Pancreas (tissue), 10 donors: ENCODE data around the gene TREX2. TPM values are rescaled to one million over a fixed set of nuclear protein-coding genes. Genes with fewer than 3 reads are reported as not detected.

Experiments
- ATAC-seq, 4 donors: fragments of 200-7000 bp; cut with Tn5 transposase; one replicate each; pipeline versions ENCODE4 v1.8.0 to v1.9.1; 2020; ENCODE audit warnings: mild to moderate bottlenecking in 4 of 4, moderate library complexity in 4 of 4
- DNase-seq, 6 donors: peaks; one replicate each; pipeline ENCODE4 v3.0.0-alpha.2; 2020
- FAIRE-seq: peaks from 2 replicates; lab custom pipeline; 2012; peaks lifted over from hg19 to GRCh38; lab: Jason Lieb, UNC
- H3K27ac ChIP-seq, 4 donors: fragments of 200-600 bp; sonication (generic); 1 replicate in 3 of 4; 2 replicates in 1 of 4; pipeline versions ENCODE4 v1.5.0 to v1.8.0; 2020
- H3K27me3 ChIP-seq, 4 donors: fragments of 200-600 bp; one replicate each; pipeline ENCODE4 v1.8.0; 2021
- H3K36me3 ChIP-seq, 3 donors: fragments of 200-600 bp; sonication (generic) in 1 of 3; one replicate each; pipeline versions ENCODE4 v1.5.0 to v1.8.0; 2020 to 2021
- H3K4me1 ChIP-seq, 3 donors: fragments of 200-600 bp; one replicate each; pipeline ENCODE4 v1.8.0; 2021
- H3K4me3 ChIP-seq, 4 donors: fragments of 200-600 bp; sonication (generic) in 2 of 4; one replicate each; pipeline versions ENCODE4 v1.5.0 to v1.8.0; 2020 to 2021
- H3K9me3 ChIP-seq, 4 donors: fragments of 200-600 bp; one replicate each; pipeline ENCODE4 v1.8.0; 2021
- WGBS, 2 donors: extraction: QIAGEN DNeasy Blood & Tissue Kit; methylation state at CpG; one replicate each; pipeline ENCODE4 v1.1.7; 2013; 5-methylcytosine and 5-hydroxymethylcytosine counted together
- intact Hi-C, 3 donors: fragments of 100-400 bp; cut with DNase I; formaldehyde crosslinking; loops; one replicate each; pipeline versions ENCODE4 v1.11.1 to v1.14.2; 2022
- polyA plus RNA-seq, 2 donors: library from polyadenylated mRNA; stranded (reverse); fragments of 200-250 nt; gene quantifications; one replicate each; pipeline ENCODE4 v1.2.3, GENCODE V29; 2013
- total RNA-seq, 6 donors: library from RNA; stranded (reverse); fragmentation: NEBNext Ultra II Directional in 4 of 6; extraction: Animal tissue kit (Norgen Biotek cat#: 25700) in 4 of 6; gene quantifications; one replicate each; pipeline versions ENCODE4 v1.2.1 to v1.2.4, GENCODE V29; 2021 to 2023
- TF ChIP-seq, protein P1 (sequence below), 4 donors: fragments of 200-600 bp; sonication (generic) in 3 of 4; IDR thresholded peaks; one replicate each; pipeline versions ENCODE4 v1.5.0 to v1.8.0; 2021; ENCODE audit warnings: antibody characterized with exemption in 4 of 4
- donor health status: healthy with polysubstance abuse.
- donor health status: DM: no; HTN: no; CAD: no; lungs with moderate emphysema.
- donor health status: DM: no; HTN: no; CAD: no.
- donor health status: control.
- donor health status: control.
- donor health status: Bipolar disorder and iron deficiency.
- donor health status: DM: yes; HTN: yes; CAD: no.
- donor health status: DM: no; HTN: no; CAD: no.
- donor health status: DM: no; HTN: no; CAD: no.
- donor health status: DM: yes; HTN: yes; CAD: no.

The TREX2 gene
- total and polyA plus RNA-seq, 8 donors: 0.19 to 0.91 (median 0.55) TPM; not detected in 1

DNA sequence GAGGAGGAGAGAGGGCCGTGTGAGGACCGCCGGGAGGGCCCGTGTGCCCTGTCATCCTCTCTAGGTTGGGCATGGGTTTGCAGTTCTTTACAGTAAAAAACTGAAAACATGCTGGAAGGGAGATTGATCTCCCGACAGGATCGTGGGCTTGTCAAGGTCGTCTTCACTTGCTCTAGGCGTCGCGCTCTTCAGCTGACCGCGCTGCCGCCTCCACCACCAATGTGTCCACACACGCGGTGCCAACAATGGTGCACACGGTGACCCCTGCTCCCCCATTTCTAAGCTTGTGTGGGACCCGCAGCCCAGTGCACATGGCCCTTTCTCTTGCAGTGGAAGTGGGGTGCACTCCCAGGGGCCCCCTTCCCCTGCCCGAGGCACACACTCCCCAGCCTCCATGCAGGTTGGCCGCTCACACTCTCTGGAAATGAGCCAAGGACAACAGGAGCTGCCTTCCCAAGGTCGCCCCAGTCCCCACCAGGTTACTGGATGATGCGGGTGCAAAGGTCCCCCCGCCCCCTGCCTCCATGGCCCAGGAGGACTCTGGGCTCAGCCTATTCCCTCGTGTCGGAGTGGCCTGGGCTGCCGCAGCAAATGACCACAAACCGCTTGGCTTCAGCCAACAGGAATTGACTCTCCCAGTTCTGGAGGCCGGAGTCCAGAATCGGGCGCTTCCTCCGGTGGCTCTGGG, 36.3 kb downstream of the TREX2 start:
- DNase-seq (no peak), FAIRE-seq (no peak), ATAC-seq (no peak)
- Histone ChIP-seq H3K36me3 (no peaks in the 10 kb centered on the region), H3K27ac (no peak overlapping the region), H3K4me1 (no peaks in the 10 kb centered on the region), H3K4me3 (no peak overlapping the region), H3K27me3 (peaks cover 0 to 4% (median 0%) of the 10 kb centered on the region in 4 donors), H3K9me3 (no peaks in the 10 kb centered on the region)
- WGBS, 2 donors: 78 to 79% methylated on average over 27 to 30 of the region's 30 CpGs
- intact Hi-C loops: no loop called here
- TF ChIP-seq, protein P1, sequence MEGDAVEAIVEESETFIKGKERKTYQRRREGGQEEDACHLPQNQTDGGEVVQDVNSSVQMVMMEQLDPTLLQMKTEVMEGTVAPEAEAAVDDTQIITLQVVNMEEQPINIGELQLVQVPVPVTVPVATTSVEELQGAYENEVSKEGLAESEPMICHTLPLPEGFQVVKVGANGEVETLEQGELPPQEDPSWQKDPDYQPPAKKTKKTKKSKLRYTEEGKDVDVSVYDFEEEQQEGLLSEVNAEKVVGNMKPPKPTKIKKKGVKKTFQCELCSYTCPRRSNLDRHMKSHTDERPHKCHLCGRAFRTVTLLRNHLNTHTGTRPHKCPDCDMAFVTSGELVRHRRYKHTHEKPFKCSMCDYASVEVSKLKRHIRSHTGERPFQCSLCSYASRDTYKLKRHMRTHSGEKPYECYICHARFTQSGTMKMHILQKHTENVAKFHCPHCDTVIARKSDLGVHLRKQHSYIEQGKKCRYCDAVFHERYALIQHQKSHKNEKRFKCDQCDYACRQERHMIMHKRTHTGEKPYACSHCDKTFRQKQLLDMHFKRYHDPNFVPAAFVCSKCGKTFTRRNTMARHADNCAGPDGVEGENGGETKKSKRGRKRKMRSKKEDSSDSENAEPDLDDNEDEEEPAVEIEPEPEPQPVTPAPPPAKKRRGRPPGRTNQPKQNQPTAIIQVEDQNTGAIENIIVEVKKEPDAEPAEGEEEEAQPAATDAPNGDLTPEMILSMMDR (IDR thresholded peaks at IDR 0.05): no peak

DNA sequence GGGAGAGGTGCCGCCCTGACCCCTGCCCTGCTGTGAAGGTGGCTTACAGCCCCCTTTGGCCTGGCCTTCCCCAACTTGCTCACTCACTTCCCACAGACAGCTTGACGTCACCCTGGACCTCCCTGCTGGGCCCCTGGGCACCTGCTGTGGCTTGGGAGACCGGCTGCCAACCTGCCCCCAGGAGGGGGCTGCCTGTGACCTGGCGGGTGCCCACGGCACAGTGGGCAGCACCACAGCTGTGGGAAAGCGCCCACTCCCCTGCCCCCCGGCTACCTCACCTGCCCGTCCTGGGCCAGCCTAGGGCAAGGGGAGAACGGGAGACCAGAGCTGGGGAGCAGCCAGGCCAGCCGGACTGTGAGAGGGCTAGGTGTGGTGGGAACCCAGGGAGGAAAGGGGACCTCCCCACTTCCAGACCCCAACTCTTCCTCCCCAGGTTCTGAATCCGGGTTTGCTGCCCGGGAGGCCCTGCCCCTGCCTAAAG, 36.9 kb downstream of the TREX2 start:
- H3K4me3 ChIP-seq: no peak overlapping the region
- no peak for FAIRE-seq
- no peaks in the 10 kb centered on the region for H3K9me3 ChIP-seq
- H3K36me3 ChIP-seq: no peaks in the 10 kb centered on the region
- H3K27ac ChIP-seq: no peak overlapping the region
- intact Hi-C loops: no loop called here
- no peak for DNase-seq
- 82 to 89% methylated on average over 11 to 12 of the region's 12 CpGs for WGBS, 2 donors
- H3K4me1 ChIP-seq: no peaks in the 10 kb centered on the region
- no peak for ATAC-seq
- TF ChIP-seq, protein P1 (IDR thresholded peaks at IDR 0.05): no peak
- H3K27me3 ChIP-seq: peaks cover 0 to 4% (median 0%) of the 10 kb centered on the region in 4 donors

DNA sequence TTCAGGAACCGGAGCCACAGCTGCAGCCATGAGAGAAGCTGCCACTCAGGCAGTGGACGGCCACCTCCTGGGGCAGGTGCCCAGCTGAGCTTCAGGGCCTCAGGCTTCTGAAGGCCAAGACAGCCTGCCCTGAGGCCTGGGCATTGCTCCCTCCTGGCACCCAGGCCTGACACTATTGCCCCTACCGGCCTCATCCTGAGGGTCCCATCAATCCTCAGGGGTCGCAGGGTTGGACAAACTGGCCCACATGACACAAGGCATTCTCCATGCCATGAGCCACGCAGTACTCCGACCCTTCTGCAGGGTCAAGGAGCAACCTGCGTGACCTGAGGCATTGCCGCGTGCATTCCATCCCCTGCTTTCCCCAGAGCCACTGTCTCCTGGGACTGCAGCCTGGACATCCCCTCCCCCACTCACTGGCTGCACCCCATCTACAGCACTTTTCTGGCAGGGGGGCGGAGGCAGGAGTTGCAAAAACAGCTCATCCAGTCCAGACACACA, 37.6 kb downstream of the TREX2 start:
- H3K9me3 ChIP-seq: no peaks in the 10 kb centered on the region
- no peak overlapping the region for H3K4me3 ChIP-seq
- no peaks in the 10 kb centered on the region for H3K36me3 ChIP-seq
- WGBS, 2 donors: 66 to 82% methylated on average over 10 of the region's 10 CpGs
- H3K27ac ChIP-seq: no peak overlapping the region
- DNase-seq (no peak), ATAC-seq (no peak), FAIRE-seq (no peak)
- intact Hi-C loops: no loop called here
- H3K4me1 ChIP-seq: no peaks in the 10 kb centered on the region
- peaks cover 0 to 4% (median 0%) of the 10 kb centered on the region in 4 donors for H3K27me3 ChIP-seq
- TF ChIP-seq, protein P1 (IDR thresholded peaks at IDR 0.05): no peak

DNA sequence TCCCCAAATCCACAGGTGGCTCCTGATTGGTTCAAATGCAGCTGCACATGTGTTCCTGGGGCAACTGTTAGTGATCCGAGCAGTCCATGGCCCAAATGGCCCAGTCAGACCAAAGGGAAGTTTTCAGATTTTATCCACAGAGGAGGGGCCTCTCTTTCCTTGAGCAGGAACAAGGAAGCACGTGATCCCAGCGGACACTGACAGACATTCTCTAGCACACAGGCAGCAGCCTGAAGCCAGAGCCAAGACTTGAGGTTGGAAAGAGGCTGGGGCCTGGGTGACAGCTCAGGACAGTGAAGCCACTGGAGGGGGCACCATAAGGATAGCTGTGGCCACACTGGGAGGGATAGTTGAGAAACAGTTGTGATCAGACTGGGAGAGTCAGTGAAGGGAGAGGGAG, 38.1 kb downstream of the TREX2 start:
- no peak for FAIRE-seq
- WGBS, 2 donors: 68 to 75% methylated on average over 3 of the region's 3 CpGs
- intact Hi-C loops: no loop called here
- Histone ChIP-seq H3K4me1 (no peaks in the 10 kb centered on the region), H3K27me3 (peaks cover 0 to 4% (median 0%) of the 10 kb centered on the region in 4 donors), H3K36me3 (no peaks in the 10 kb centered on the region), H3K9me3 (no peaks in the 10 kb centered on the region), H3K4me3 (no peak overlapping the region), H3K27ac (no peak overlapping the region)
- DNase-seq: no peak
- no peak for ATAC-seq
- TF ChIP-seq, protein P1 (IDR thresholded peaks at IDR 0.05): no peak

DNA sequence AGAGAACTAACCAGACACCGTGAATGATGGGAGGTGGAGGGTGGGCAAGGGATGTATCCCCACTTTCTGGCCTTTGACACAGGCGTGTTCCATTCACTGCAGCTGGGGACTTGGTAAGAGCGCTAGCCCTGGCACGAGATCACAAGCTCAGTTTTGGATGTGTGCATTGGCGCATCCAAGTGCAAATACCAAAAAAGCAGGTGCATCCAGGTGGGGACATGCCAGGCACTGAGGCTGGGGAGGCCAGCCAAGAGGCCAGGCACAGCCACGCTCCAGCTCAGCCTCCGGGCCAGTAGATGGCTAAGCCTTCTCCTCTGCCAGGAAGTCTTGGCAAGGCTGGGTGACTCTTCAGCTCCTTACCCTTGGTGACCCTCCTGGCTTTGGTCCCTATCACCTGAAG, 39.0 kb downstream of the TREX2 start:
- no peaks in the 10 kb centered on the region for H3K36me3 ChIP-seq
- no peak for ATAC-seq
- H3K27me3 ChIP-seq: peaks cover 0 to 4% (median 0%) of the 10 kb centered on the region in 4 donors
- FAIRE-seq: no peak
- intact Hi-C loops: no loop called here
- H3K4me1 ChIP-seq: no peaks in the 10 kb centered on the region
- no peak overlapping the region for H3K4me3 ChIP-seq
- TF ChIP-seq, protein P1 (IDR thresholded peaks at IDR 0.05): no peak
- H3K9me3 ChIP-seq: no peaks in the 10 kb centered on the region
- DNase-seq: no peak
- no peak overlapping the region for H3K27ac ChIP-seq
- 64 to 77% methylated on average over 7 of the region's 7 CpGs for WGBS, 2 donors
